Colonic mucosa (tissue), 4 donors: Measurements from ENCODE around the gene AGPAT3. TPM values are rescaled to one million over a fixed set of nuclear protein-coding genes. Genes with fewer than 3 reads are reported as not detected.

ENCODE experiments used
- DNase-seq: peaks from one replicate; pipeline ENCODE4 v3.0.0-alpha.2; 2020
- H3K27ac ChIP-seq: fragments of 200-600 bp; one replicate; pipeline ENCODE4 v1.8.0; 2021
- H3K27me3 ChIP-seq: fragments of 200-600 bp; one replicate; pipeline ENCODE4 v1.8.0; 2021
- H3K36me3 ChIP-seq: fragments of 200-600 bp; one replicate; pipeline ENCODE4 v1.8.0; 2021
- H3K4me1 ChIP-seq: fragments of 200-600 bp; one replicate; pipeline ENCODE4 v1.8.0; 2021; ENCODE audit warnings: mild to moderate bottlenecking
- H3K4me3 ChIP-seq: fragments of 200-600 bp; one replicate; pipeline ENCODE4 v1.8.0; 2021
- H3K9ac ChIP-seq, 2 donors: one replicate each; pipeline ENCODE4 v1.7.0; 2013; ENCODE audit warnings: control low read depth in 2 of 2, low read depth in 2 of 2, low read length in 2 of 2
- H3K9me3 ChIP-seq: fragments of 200-600 bp; one replicate; pipeline ENCODE4 v1.8.0; 2021
- CTCF ChIP-seq: fragments of 200-600 bp; IDR thresholded peaks from one replicate; pipeline ENCODE4 v1.8.0; 2022; ENCODE audit warnings: antibody characterized with exemption, mild to moderate bottlenecking
- intact Hi-C: fragments of 100-400 bp; cut with DNase I; formaldehyde crosslinking; loops from one replicate; pipeline ENCODE4 v1.14.1; 2022
- total RNA-seq, 2 donors: library from RNA; stranded (reverse); fragmentation: NEBNext Ultra II Directional in 1 of 2; extraction: Animal tissue kit (Norgen Biotek cat#: 25700) in 1 of 2; gene quantifications; one replicate each; pipeline ENCODE4 v1.2.1, GENCODE V29; 2021
- donor health status: healthy.
- donor health status: DM: no; HTN: no; CAD: no.
- donor health status: DM: no; HTN: no; CAD: no.

Gene AGPAT3
- total RNA-seq, 2 donors from 2014 or later = 82.2 to 101 TPM

GRCh38 chr21:44000360-44000759 is 135.3 kb downstream of the AGPAT3 start:
- DNase-seq = no peak
- Histone ChIP-seq H3K9me3 (no peaks in the 10 kb centered on the region), H3K36me3 (no peaks in the 10 kb centered on the region), H3K9ac (no peak overlapping the region), H3K4me3 (no peak overlapping the region), H3K27ac (no peak overlapping the region), H3K4me1 (no peaks in the 10 kb centered on the region), H3K27me3 (no peaks in the 10 kb centered on the region)
- no peak for TF ChIP-seq CTCF
- intact Hi-C loops = no loop called here

GRCh38 chr21:44002511-44002910 is 137.5 kb downstream of the AGPAT3 start:
- no peak for DNase-seq
- Histone ChIP-seq H3K27me3 (no peaks in the 10 kb centered on the region), H3K36me3 (no peaks in the 10 kb centered on the region), H3K4me1 (no peaks in the 10 kb centered on the region), H3K4me3 (no peak overlapping the region), H3K9me3 (no peaks in the 10 kb centered on the region), H3K9ac (no peak overlapping the region), H3K27ac (no peak overlapping the region)
- TF ChIP-seq CTCF = no peak
- intact Hi-C loops = no loop called here

- no peak for TF ChIP-seq CTCF
- Histone ChIP-seq H3K36me3 (no peaks in the 10 kb centered on the region), H3K9me3 (no peaks in the 10 kb centered on the region), H3K27me3 (no peaks in the 10 kb centered on the region), H3K27ac (no peak overlapping the region), H3K9ac (no peak overlapping the region), H3K4me1 (no peaks in the 10 kb centered on the region), H3K4me3 (no peak overlapping the region)
- no peak for DNase-seq
- intact Hi-C loops = no loop called here
Observed at GRCh38 chr21:44003307-44003966, 138.4 kb downstream of the AGPAT3 start.

- no peak overlapping the region for H3K4me3 ChIP-seq
- intact Hi-C loops = no loop called here
- no peak for DNase-seq
- no peak overlapping the region for H3K27ac ChIP-seq
- H3K9ac ChIP-seq = no peak overlapping the region
- no peaks in the 10 kb centered on the region for H3K9me3 ChIP-seq
- no peak for TF ChIP-seq CTCF
- H3K27me3 ChIP-seq = no peaks in the 10 kb centered on the region
- H3K36me3 ChIP-seq = no peaks in the 10 kb centered on the region
- H3K4me1 ChIP-seq = no peaks in the 10 kb centered on the region
Observed at GRCh38 chr21:44005071-44005470, 140.0 kb downstream of the AGPAT3 start.

- TF ChIP-seq CTCF = no peak
- Histone ChIP-seq H3K9ac (no peak overlapping the region), H3K9me3 (no peaks in the 10 kb centered on the region), H3K4me1 (no peaks in the 10 kb centered on the region), H3K27ac (no peak overlapping the region), H3K4me3 (no peak overlapping the region), H3K27me3 (no peaks in the 10 kb centered on the region), H3K36me3 (no peaks in the 10 kb centered on the region)
- DNase-seq = no peak
- intact Hi-C loops = no loop called here
Observed at GRCh38 chr21:44005593-44005992, 140.6 kb downstream of the AGPAT3 start.
